HG03095 (cell line): Measurements from ENCODE around the gene DLG2.
"Not testable (repeated sequence)": the region's sequence is repeated elsewhere in the genome, so short reads cannot be mapped to it uniquely, and the experiment has no call there.

Experiments used
- ATAC-seq: cut with Tn5 transposase; IDR thresholded peaks from one replicate; pipeline ENCODE4 v1.9.1; 2021; ENCODE audit warnings: moderate library complexity; ENCODE audit not compliant: unreplicated experiment

The DLG2 gene

GRCh38 chr11:85475660-85476517, 151.3 kb downstream of the DLG2 start:
- ATAC-seq, result no peak

GRCh38 chr11:85472953-85473352, 154.2 kb downstream of the DLG2 start:
- ATAC-seq, result no peak

- no peak for ATAC-seq
Observed at GRCh38 chr11:85464283-85464682, 162.9 kb downstream of the DLG2 start.

GRCh38 chr11:85459304-85459703, 167.8 kb downstream of the DLG2 start:
- ATAC-seq, result no peak

- no peak for ATAC-seq
Observed at GRCh38 chr11:85444479-85444878, 182.7 kb downstream of the DLG2 start.

GRCh38 chr11:85440273-85440672, 186.9 kb downstream of the DLG2 start:
- ATAC-seq, result no peak

- ATAC-seq, result no peak
Observed at GRCh38 chr11:85438328-85438727, 188.8 kb downstream of the DLG2 start.

GRCh38 chr11:85431319-85431718, 195.8 kb downstream of the DLG2 start:
- ATAC-seq, result no peak

- no peak for ATAC-seq
Observed at GRCh38 chr11:85423794-85424193, 203.3 kb downstream of the DLG2 start.

- ATAC-seq, result no peak
Observed at GRCh38 chr11:85423316-85423715, 203.8 kb downstream of the DLG2 start.

- no peak for ATAC-seq
Observed at GRCh38 chr11:85414175-85414574, 213.0 kb downstream of the DLG2 start.

DNA sequence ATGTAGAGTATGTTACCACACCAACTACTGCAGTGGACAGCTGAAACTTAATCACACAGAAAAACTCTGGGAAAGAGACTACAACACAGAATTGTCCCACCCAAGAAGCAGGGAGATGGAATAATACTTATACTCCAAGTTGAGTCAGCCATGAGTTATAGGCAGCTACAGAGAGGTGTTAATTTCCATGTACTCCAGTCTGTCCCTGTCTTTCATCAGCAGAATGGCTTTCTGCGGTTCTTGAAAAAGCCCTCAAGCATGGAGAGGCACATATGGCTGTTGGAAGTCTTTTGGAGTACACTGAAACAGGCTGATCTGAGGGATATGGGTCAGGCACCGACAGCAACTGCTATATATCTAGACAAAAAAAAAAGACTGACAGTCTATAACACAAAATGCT, 219.5 kb downstream of the DLG2 start:
- no peak for ATAC-seq

DNA sequence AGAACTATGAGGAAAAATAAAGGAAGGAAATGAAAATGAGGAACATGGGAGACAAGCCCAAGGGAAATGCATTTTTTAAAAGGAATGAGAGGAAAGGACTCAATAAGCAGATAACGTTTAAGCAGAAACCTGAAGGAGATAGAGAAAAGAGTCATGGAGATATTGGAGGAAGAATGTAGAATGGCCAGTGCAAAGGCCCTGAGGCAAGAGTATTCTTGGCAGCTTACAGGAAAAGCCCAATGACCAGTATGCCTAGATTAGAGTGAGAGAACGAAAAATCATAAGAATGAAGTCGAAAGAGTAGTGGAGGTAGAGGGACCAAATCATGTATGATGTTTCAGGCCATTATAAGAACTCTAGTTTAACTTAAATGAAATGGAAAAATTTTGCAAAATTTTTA, 220.3 kb downstream of the DLG2 start:
- ATAC-seq, result no peak

GRCh38 chr11:85406316-85406715, 220.8 kb downstream of the DLG2 start:
- no peak for ATAC-seq

DNA sequence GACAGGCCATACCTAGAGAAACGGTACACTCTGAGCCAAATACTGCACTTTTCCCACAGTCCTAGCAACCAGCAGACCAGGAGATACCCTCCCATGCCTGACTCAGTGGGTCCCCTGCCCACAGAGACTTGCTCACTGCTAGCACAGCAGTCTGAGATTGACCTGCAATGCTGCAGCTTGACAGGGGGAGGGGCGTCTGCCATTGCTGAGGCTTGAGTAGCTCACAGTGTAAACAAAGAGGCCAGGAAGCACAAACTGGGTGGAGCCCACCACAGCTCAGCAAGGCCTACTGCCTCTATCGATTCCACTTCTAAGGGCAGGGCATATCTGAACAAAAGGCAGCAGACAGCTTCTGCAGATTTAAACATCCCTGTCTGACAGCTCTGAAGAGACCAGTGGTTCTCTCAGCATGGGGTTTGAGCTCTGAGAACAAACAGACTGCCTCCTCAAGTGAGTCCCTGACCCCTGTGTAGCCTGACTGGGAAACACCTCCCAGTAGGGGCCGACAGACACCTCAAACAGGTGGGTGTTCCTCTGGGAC, 231.6 kb downstream of the DLG2 start:
- ATAC-seq, result not testable (repeated sequence)

GRCh38 chr11:85394283-85394682, 232.9 kb downstream of the DLG2 start:
- no peak for ATAC-seq

GRCh38 chr11:85391141-85391540, 236.0 kb downstream of the DLG2 start:
- ATAC-seq, result no peak

GRCh38 chr11:85385547-85385946, 241.6 kb downstream of the DLG2 start:
- no peak for ATAC-seq

GRCh38 chr11:85385111-85385510, 242.0 kb downstream of the DLG2 start:
- ATAC-seq, result no peak

- no peak for ATAC-seq
Observed at GRCh38 chr11:85379066-85379465, 248.1 kb downstream of the DLG2 start.

DNA sequence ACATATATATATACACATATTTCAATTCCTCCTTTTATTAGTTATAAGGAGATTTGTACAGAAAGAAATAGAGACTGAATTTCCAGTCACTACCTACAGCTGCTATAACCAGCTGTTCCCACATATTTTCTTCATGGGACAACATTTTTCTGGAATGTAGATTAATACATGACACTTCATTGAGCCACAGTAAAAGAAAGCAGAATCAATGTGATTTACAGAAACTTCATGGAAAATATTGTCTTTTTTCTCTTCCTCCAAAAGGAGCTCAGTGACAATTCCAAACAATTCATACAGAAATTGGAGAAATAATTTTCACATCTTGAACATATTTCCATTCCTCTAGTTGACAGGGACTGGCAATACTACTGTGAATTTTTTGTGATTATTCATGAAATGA, 249.2 kb downstream of the DLG2 start:
- ATAC-seq, result no peak

DNA sequence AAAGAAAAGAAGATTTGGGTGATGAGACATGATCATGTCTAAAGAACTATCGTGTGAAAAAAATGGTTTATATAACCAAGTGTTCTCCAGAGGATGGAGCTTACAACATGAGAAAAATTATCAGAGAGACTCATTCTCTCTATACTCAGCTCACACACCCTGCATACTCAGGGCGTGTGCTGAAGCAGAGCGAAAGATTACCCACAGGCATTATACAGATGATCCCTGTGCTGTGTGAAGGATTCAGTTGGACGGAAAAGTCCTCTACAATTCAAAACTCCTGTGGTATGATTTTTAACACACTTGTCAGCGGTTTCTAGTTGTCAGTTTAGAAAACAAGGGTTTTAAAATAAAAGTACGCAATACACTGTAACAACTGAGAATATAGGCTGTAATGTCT, 267.3 kb downstream of the DLG2 start:
- ATAC-seq, result no peak

DNA sequence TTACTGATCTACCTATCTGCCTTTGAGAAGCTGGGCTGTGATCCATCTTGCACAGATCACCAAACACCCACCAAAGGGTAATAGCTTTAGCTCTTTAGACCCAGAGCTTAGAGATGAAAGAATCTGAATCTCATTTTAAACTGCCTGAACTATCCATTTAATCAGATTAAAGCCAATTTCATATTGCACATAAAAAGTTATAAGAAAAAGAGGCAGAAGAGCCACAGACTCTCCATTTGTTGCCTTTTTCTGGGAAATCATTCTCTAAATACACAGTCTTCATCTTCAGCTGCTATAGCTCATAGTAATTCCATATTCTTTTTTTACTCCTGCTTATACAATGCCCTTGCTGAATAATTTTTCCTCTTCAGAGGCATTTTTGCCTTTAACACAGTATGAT, 271.2 kb downstream of the DLG2 start:
- ATAC-seq, result no peak
